ENCODE data around the gene MPND.

Gene MPND

DNA sequence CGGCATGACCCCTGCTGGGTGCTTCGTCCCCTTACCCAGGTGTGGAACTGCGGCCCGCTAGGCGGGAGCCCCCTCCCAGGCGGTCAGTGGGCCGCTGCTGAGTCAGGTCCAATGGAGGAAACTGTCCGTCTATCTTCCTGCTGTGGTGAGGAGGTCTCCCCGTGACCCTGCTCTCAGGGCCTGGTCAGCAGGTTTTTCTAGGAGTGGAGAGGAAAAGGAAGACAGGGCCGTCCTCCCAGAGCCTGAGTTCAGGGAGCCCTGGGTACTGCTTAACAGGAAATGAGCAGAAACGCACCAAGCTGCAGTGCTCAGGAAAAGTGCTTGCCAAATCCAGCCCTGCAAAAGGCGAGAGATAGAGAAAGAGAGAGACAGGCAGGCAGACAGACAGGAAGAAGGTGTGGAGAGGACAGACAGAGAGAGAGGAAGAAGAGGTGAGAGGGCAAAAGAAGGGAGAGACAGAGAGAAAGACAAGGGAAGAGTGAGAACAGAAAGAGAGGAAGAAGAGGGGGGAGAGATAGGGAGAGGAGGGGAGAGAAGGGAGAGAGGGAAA, 46.7 kb downstream of the MPND start:
- TF ChIP-seq ESRRG (CRISPR knock-in tag; IDR thresholded peaks at IDR 0.05), result no peak
- TF ChIP-seq ZFP3 (CRISPR knock-in tag; IDR thresholded peaks at IDR 0.05), result no peak
- TF ChIP-seq, protein P1, sequence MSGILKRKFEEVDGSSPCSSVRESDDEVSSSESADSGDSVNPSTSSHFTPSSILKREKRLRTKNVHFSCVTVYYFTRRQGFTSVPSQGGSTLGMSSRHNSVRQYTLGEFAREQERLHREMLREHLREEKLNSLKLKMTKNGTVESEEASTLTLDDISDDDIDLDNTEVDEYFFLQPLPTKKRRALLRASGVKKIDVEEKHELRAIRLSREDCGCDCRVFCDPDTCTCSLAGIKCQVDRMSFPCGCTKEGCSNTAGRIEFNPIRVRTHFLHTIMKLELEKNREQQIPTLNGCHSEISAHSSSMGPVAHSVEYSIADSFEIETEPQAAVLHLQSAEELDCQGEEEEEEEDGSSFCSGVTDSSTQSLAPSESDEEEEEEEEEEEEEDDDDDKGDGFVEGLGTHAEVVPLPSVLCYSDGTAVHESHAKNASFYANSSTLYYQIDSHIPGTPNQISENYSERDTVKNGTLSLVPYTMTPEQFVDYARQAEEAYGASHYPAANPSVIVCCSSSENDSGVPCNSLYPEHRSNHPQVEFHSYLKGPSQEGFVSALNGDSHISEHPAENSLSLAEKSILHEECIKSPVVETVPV (CRISPR knock-in tag; IDR thresholded peaks at IDR 0.05), result no peak
- TF ChIP-seq, protein P2, sequence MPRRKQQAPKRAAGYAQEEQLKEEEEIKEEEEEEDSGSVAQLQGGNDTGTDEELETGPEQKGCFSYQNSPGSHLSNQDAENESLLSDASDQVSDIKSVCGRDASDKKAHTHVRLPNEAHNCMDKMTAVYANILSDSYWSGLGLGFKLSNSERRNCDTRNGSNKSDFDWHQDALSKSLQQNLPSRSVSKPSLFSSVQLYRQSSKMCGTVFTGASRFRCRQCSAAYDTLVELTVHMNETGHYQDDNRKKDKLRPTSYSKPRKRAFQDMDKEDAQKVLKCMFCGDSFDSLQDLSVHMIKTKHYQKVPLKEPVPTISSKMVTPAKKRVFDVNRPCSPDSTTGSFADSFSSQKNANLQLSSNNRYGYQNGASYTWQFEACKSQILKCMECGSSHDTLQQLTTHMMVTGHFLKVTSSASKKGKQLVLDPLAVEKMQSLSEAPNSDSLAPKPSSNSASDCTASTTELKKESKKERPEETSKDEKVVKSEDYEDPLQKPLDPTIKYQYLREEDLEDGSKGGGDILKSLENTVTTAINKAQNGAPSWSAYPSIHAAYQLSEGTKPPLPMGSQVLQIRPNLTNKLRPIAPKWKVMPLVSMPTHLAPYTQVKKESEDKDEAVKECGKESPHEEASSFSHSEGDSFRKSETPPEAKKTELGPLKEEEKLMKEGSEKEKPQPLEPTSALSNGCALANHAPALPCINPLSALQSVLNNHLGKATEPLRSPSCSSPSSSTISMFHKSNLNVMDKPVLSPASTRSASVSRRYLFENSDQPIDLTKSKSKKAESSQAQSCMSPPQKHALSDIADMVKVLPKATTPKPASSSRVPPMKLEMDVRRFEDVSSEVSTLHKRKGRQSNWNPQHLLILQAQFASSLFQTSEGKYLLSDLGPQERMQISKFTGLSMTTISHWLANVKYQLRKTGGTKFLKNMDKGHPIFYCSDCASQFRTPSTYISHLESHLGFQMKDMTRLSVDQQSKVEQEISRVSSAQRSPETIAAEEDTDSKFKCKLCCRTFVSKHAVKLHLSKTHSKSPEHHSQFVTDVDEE (CRISPR knock-in tag; IDR thresholded peaks at IDR 0.05), result no peak
- TF ChIP-seq CSDC2 (CRISPR knock-in tag; IDR thresholded peaks at IDR 0.05), result no peak
- no peak for TF ChIP-seq ARNTL (CRISPR knock-in tag; IDR thresholded peaks at IDR 0.05; ENCODE audit: borderline replicate concordance, low read depth)
- no peak for TF ChIP-seq OSR1 (CRISPR knock-in tag; IDR thresholded peaks at IDR 0.05)
- no peak for TF ChIP-seq TOX (CRISPR knock-in tag; IDR thresholded peaks at IDR 0.05; ENCODE audit: borderline replicate concordance)
- TF ChIP-seq ZNF70 (CRISPR knock-in tag; IDR thresholded peaks at IDR 0.05), result no peak
- TF ChIP-seq PPARA (CRISPR knock-in tag; IDR thresholded peaks at IDR 0.05; ENCODE audit: borderline replicate concordance), result no peak
- TF ChIP-seq TCF4 (CRISPR knock-in tag; IDR thresholded peaks at IDR 0.05; ENCODE audit: borderline replicate concordance), result no peak
- ATAC-seq, result no peak

DNA sequence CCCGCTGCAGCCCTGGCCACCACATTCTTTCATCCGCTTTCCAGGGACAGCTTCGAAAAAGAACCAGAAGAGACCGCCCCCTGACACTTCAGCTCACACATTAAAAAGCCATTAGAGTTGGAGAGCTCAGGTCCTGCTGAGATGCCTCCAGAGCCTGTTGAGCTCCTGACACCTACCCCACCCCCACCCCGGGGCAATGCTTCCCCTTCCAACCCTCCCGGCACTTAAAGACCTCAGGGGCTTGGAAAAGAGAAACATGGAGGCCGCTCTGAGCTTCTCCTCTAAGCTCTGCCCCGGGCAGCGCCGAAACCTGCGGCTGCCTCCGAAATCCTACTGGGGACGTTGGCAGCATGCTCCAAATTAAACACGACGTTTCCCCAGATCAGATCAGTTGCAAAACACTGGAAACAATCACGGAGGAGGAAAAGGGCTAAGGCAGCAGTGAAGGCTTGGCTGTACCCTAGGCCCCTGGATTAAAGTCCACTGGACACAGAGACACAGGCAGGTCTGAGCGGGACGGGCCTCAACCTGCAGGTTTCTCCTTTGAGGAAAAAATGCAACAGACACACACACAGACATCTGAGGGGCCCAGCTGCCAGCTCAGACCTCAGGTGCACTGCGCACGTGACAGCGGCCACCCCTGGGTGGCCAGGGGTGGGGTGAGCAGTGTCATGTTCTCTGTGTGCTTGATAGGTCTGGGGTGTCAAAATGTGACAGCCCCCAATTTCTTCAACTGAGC, 47.4 kb downstream of the MPND start:
- ATAC-seq, result no peak
- TF ChIP-seq ZFP30 (CRISPR knock-in tag; IDR thresholded peaks at IDR 0.05), result no peak
- no peak for TF ChIP-seq TOX (CRISPR knock-in tag; IDR thresholded peaks at IDR 0.05; ENCODE audit: borderline replicate concordance)
- no peak for TF ChIP-seq ESRRG (CRISPR knock-in tag; IDR thresholded peaks at IDR 0.05)
- TF ChIP-seq PPARA (CRISPR knock-in tag; IDR thresholded peaks at IDR 0.05; ENCODE audit: borderline replicate concordance), result no peak
- TF ChIP-seq, protein P2 (CRISPR knock-in tag; IDR thresholded peaks at IDR 0.05), result no peak
- no peak for TF ChIP-seq BACH2 (CRISPR knock-in tag; IDR thresholded peaks at IDR 0.05; ENCODE audit: borderline replicate concordance)
- TF ChIP-seq ZNF565 (CRISPR knock-in tag; conservative IDR thresholded peaks at IDR 0.05; ENCODE audit: low read depth), result no peak
- TF ChIP-seq, protein P3, sequence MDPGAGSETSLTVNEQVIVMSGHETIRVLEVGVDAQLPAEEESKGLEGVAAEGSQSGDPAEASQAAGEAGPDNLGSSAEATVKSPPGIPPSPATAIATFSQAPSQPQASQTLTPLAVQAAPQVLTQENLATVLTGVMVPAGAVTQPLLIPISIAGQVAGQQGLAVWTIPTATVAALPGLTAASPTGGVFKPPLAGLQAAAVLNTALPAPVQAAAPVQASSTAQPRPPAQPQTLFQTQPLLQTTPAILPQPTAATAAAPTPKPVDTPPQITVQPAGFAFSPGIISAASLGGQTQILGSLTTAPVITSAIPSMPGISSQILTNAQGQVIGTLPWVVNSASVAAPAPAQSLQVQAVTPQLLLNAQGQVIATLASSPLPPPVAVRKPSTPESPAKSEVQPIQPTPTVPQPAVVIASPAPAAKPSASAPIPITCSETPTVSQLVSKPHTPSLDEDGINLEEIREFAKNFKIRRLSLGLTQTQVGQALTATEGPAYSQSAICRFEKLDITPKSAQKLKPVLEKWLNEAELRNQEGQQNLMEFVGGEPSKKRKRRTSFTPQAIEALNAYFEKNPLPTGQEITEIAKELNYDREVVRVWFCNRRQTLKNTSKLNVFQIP (CRISPR knock-in tag; IDR thresholded peaks at IDR 0.05; ENCODE audit: borderline replicate concordance, low read depth), result no peak
- TF ChIP-seq, protein P4, sequence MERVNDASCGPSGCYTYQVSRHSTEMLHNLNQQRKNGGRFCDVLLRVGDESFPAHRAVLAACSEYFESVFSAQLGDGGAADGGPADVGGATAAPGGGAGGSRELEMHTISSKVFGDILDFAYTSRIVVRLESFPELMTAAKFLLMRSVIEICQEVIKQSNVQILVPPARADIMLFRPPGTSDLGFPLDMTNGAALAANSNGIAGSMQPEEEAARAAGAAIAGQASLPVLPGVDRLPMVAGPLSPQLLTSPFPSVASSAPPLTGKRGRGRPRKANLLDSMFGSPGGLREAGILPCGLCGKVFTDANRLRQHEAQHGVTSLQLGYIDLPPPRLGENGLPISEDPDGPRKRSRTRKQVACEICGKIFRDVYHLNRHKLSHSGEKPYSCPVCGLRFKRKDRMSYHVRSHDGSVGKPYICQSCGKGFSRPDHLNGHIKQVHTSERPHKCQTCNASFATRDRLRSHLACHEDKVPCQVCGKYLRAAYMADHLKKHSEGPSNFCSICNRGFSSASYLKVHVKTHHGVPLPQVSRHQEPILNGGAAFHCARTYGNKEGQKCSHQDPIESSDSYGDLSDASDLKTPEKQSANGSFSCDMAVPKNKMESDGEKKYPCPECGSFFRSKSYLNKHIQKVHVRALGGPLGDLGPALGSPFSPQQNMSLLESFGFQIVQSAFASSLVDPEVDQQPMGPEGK (CRISPR knock-in tag; IDR thresholded peaks at IDR 0.05; ENCODE audit: borderline replicate concordance), result no peak
- no peak for TF ChIP-seq ZNF8 (CRISPR knock-in tag; IDR thresholded peaks at IDR 0.05)
- no peak for TF ChIP-seq ARNTL (CRISPR knock-in tag; IDR thresholded peaks at IDR 0.05; ENCODE audit: borderline replicate concordance, low read depth)
- TF ChIP-seq ZC3H10 (CRISPR knock-in tag; IDR thresholded peaks at IDR 0.05), result no peak
- TF ChIP-seq, protein P5, sequence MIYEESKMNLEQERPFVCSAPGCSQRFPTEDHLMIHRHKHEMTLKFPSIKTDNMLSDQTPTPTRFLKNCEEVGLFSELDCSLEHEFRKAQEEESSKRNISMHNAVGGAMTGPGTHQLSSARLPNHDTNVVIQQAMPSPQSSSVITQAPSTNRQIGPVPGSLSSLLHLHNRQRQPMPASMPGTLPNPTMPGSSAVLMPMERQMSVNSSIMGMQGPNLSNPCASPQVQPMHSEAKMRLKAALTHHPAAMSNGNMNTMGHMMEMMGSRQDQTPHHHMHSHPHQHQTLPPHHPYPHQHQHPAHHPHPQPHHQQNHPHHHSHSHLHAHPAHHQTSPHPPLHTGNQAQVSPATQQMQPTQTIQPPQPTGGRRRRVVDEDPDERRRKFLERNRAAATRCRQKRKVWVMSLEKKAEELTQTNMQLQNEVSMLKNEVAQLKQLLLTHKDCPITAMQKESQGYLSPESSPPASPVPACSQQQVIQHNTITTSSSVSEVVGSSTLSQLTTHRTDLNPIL (CRISPR knock-in tag; IDR thresholded peaks at IDR 0.05; ENCODE audit: low read depth), result no peak
- TF ChIP-seq ZNF70 (CRISPR knock-in tag; IDR thresholded peaks at IDR 0.05), result no peak
- TF ChIP-seq, protein P1 (CRISPR knock-in tag; IDR thresholded peaks at IDR 0.05), result no peak
- TF ChIP-seq RARB (CRISPR knock-in tag; IDR thresholded peaks at IDR 0.05), result no peak
- TF ChIP-seq GLIS3 (CRISPR knock-in tag; IDR thresholded peaks at IDR 0.05), result no peak
- no peak for TF ChIP-seq OSR1 (CRISPR knock-in tag; IDR thresholded peaks at IDR 0.05)
- no peak for TF ChIP-seq ISL1 (CRISPR knock-in tag; IDR thresholded peaks at IDR 0.05)
- no peak for TF ChIP-seq SNAI2 (CRISPR knock-in tag; IDR thresholded peaks at IDR 0.05)
